ENCODE measurements around the gene MAGI1. TPM values are rescaled to one million over a fixed set of nuclear protein-coding genes. Genes with fewer than 3 reads are reported as not detected.

Gene MAGI1
- polyA plus RNA-seq, 10 donors = 9.5 to 18.3 (median 14.3) TPM

GRCh38 chr3:65432388-65433003 is 606.2 kb downstream of the MAGI1 start:
- no peak for DNase-seq

GRCh38 chr3:65425880-65426279 is 612.8 kb downstream of the MAGI1 start:
- DNase-seq = peak in 1 of 3 donors; percentile 29

GRCh38 chr3:65422154-65422553 is 616.6 kb downstream of the MAGI1 start:
- DNase-seq = no peak

GRCh38 chr3:65419233-65419632 is 619.5 kb downstream of the MAGI1 start:
- DNase-seq = no peak

- DNase-seq = no peak
Observed at GRCh38 chr3:65413891-65414290, 624.8 kb downstream of the MAGI1 start.

- peak; percentile 42 to 56 (median 48) for DNase-seq
Observed at GRCh38 chr3:65412588-65412987, 626.1 kb downstream of the MAGI1 start.

GRCh38 chr3:65411367-65411766 is 627.4 kb downstream of the MAGI1 start:
- no peak for DNase-seq

GRCh38 chr3:65409176-65409569 is 629.5 kb downstream of the MAGI1 start:
- DNase-seq = peak in 1 of 3 donors; percentile 14

- DNase-seq = peak in 1 of 3 donors; percentile 14
Observed at GRCh38 chr3:65408531-65409175, 630.1 kb downstream of the MAGI1 start.

- no peak for DNase-seq
Observed at GRCh38 chr3:65406470-65406869, 632.2 kb downstream of the MAGI1 start.

GRCh38 chr3:65402597-65402996 is 636.1 kb downstream of the MAGI1 start:
- peak in 2 of 3 donors; percentile 26 to 54 for DNase-seq

GRCh38 chr3:65401359-65402305 is 637.1 kb downstream of the MAGI1 start:
- peak; percentile 27 to 80 (median 45) for DNase-seq

- DNase-seq = peak in 1 of 3 donors; percentile 26
Observed at GRCh38 chr3:65400899-65401298, 637.8 kb downstream of the MAGI1 start.

- no peak for DNase-seq
Observed at GRCh38 chr3:65398953-65399352, 639.8 kb downstream of the MAGI1 start.

GRCh38 chr3:65396078-65396477 is 642.6 kb downstream of the MAGI1 start:
- no peak for DNase-seq

GRCh38 chr3:65391068-65391467 is 647.6 kb downstream of the MAGI1 start:
- DNase-seq = no peak

GRCh38 chr3:65385805-65386204 is 652.9 kb downstream of the MAGI1 start:
- DNase-seq = no peak

GRCh38 chr3:65381496-65382010 is 657.2 kb downstream of the MAGI1 start:
- DNase-seq = no peak

- DNase-seq = no peak
Observed at GRCh38 chr3:65379223-65379622, 659.5 kb downstream of the MAGI1 start.

- no peak for DNase-seq
Observed at GRCh38 chr3:65377637-65378036, 661.1 kb downstream of the MAGI1 start.

- DNase-seq = no peak
Observed at GRCh38 chr3:65376426-65376825, 662.3 kb downstream of the MAGI1 start.

GRCh38 chr3:65371053-65371452 is 667.7 kb downstream of the MAGI1 start:
- no peak for DNase-seq

Measured in muscle of back (tissue), 11 donors.